ENCODE data around the gene FZD7. TPM values are rescaled to one million over a fixed set of nuclear protein-coding genes. Genes with fewer than 3 reads are reported as not detected.
A peak's percentile ranks its signal among the peaks of the same experiment; 100 is the strongest.

The FZD7 gene
- total RNA-seq, 1 donor from 2014 or later: 35.2 TPM

DNA sequence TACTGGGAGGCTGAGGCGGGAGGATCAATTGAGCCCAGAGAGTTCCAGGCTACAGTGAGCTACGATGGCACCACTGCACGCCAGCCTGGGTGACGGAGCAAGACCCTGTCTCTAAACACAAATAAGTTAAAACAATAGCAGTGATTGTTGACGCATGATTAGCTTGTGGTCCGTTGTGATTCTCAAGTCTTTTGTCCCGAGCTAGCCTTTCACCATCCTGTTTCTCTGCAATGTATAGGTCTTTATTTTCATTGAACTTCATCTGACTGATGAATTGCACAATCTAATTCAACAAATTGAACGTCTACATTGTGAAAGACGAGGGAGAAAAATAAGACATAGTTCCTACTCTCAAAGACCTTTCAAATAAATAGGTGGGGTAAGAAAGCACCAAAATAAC is 8.8 kb upstream of the FZD7 start:
- Histone ChIP-seq H3K9me3 (replicated peaks) (no peaks in the 10 kb centered on the region), H3K27me3 (ENCODE audit: low read depth) (peaks cover 15% of the 10 kb centered on the region), H3K27ac (replicated peaks) (no peak overlapping the region), H3K4me3 (no peak overlapping the region), H3K36me3 (no peaks in the 10 kb centered on the region), H3K4me1 (peaks cover 22% of the 10 kb centered on the region)
- no peak for DNase-seq
- TF ChIP-seq, protein P1, sequence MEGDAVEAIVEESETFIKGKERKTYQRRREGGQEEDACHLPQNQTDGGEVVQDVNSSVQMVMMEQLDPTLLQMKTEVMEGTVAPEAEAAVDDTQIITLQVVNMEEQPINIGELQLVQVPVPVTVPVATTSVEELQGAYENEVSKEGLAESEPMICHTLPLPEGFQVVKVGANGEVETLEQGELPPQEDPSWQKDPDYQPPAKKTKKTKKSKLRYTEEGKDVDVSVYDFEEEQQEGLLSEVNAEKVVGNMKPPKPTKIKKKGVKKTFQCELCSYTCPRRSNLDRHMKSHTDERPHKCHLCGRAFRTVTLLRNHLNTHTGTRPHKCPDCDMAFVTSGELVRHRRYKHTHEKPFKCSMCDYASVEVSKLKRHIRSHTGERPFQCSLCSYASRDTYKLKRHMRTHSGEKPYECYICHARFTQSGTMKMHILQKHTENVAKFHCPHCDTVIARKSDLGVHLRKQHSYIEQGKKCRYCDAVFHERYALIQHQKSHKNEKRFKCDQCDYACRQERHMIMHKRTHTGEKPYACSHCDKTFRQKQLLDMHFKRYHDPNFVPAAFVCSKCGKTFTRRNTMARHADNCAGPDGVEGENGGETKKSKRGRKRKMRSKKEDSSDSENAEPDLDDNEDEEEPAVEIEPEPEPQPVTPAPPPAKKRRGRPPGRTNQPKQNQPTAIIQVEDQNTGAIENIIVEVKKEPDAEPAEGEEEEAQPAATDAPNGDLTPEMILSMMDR (IDR thresholded peaks at IDR 0.05; ENCODE audit: borderline replicate concordance): no peak
- intact Hi-C loops (cut with micrococcal nuclease): no loop called here

DNA sequence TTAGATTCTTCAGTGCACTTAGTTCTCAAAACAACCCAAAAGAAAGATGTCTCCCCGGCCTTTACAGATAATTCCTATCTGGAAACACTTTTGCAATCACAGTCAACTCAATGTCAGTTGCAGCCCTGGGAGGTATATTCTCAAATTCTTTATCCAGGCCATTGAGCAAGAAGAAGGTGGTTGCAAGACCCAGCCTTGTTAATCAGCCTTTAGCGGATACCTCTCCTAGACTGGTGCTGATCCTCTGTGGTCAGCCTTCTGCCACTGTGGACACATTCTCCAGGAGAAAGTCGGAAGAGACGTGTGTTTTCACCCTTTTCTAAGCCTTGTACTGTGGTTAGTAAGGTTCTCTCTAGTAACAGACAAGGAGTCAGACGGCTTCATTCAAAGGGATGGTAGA is 7.8 kb upstream of the FZD7 start:
- H3K27ac ChIP-seq (replicated peaks): no peak overlapping the region
- no peak overlapping the region for H3K4me3 ChIP-seq
- intact Hi-C loops (cut with micrococcal nuclease): no loop called here
- peaks cover 13% of the 10 kb centered on the region for H3K27me3 ChIP-seq (ENCODE audit: low read depth)
- peaks cover 21% of the 10 kb centered on the region for H3K4me1 ChIP-seq
- TF ChIP-seq, protein P1 (IDR thresholded peaks at IDR 0.05; ENCODE audit: borderline replicate concordance): no peak
- DNase-seq: no peak
- no peaks in the 10 kb centered on the region for H3K9me3 ChIP-seq (replicated peaks)
- H3K36me3 ChIP-seq: no peaks in the 10 kb centered on the region

DNA sequence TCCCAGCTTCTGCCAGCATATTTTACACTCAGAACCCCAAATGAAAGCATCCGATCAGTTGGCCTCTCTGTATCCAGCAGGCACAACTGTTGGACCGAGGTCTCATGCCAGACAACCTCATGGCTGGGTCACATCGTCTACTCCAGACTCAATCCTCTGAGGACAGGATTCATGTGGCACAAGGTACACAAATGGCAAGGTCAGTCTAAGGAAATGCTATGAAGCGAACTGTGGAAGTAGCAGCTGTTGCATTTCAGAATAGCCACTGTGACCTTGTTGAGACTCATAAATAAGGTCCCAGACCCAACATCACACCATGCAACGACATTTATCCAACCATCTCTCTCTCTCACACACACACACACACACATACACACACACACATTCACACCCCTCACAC is 7.1 kb upstream of the FZD7 start:
- H3K27me3 ChIP-seq (ENCODE audit: low read depth): peaks cover 9% of the 10 kb centered on the region
- no peaks in the 10 kb centered on the region for H3K36me3 ChIP-seq
- H3K9me3 ChIP-seq (replicated peaks): no peaks in the 10 kb centered on the region
- H3K27ac ChIP-seq (replicated peaks): no peak overlapping the region
- no peak overlapping the region for H3K4me3 ChIP-seq
- peaks cover 21% of the 10 kb centered on the region for H3K4me1 ChIP-seq
- intact Hi-C loops (cut with micrococcal nuclease): no loop called here
- TF ChIP-seq, protein P1 (IDR thresholded peaks at IDR 0.05; ENCODE audit: borderline replicate concordance): no peak
- no peak for DNase-seq

DNA sequence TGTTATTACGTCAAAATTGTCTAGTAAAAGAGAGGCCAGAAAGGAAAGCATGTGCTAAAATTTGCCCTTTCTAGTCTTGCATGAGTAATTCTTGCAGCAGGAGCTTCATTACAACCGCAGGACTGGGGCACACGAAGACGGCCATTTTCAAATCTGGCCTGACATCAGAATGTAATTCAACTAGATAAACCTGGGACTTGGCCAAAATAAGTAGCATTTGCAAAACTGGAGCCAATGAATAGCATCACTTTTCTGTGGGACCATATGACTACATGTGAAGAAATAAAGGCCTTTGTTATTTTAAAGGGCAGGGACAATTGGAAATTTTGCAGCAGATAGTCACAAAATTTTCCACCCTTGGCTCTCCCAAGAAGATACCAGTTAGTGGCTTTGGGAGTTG is 3.0 kb upstream of the FZD7 start:
- H3K27ac ChIP-seq (replicated peaks): peak overlapping the region; percentile 17
- no peaks in the 10 kb centered on the region for H3K36me3 ChIP-seq
- TF ChIP-seq, protein P1 (IDR thresholded peaks at IDR 0.05; ENCODE audit: borderline replicate concordance): no peak
- H3K4me3 ChIP-seq: no peak overlapping the region
- H3K9me3 ChIP-seq (replicated peaks): no peaks in the 10 kb centered on the region
- peaks cover 31% of the 10 kb centered on the region for H3K27me3 ChIP-seq (ENCODE audit: low read depth)
- no peak for DNase-seq
- intact Hi-C loops (cut with micrococcal nuclease): no loop called here
- H3K4me1 ChIP-seq: peaks cover 44% of the 10 kb centered on the region

DNA sequence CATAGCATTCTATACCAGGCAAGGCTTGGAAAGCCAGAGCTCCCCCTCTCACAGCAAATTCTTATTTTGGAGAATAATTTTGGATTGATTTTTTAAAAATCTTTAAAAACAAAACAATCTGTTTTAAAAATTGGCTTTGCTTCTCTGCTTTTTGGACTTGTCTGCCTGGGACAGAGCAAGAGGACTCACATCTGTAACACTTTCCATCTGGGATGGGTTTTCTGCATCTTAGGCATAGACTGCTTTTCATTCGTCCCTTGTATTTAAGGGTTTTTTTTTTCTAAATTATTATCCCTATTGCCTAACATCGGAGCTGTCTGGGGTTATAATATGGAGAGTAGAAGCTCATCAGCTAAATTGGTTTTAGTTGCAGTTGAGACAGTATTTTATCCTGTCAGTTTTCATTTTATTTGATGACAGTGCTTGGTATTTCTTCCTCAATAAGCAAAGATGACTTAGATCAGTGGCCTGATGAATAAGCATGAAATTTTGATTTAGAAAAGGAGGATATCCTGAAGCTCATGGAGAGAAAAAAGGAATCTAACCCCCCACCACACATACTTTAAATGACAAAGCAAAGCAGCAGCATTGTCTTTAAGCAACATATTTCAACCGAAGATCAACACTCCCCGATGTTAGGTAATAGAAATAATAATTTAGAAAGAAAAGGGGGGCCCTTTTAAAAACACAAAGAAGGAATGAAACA is 2.3 kb upstream of the FZD7 start:
- peak overlapping the region; percentile 98 for H3K27ac ChIP-seq (replicated peaks)
- peaks cover 34% of the 10 kb centered on the region for H3K27me3 ChIP-seq (ENCODE audit: low read depth)
- DNase-seq: no peak
- no peaks in the 10 kb centered on the region for H3K9me3 ChIP-seq (replicated peaks)
- peaks cover 50% of the 10 kb centered on the region for H3K4me1 ChIP-seq
- intact Hi-C loops (cut with micrococcal nuclease): no loop called here
- TF ChIP-seq, protein P1 (IDR thresholded peaks at IDR 0.05; ENCODE audit: borderline replicate concordance): no peak
- peak overlapping the region; percentile 87 for H3K4me3 ChIP-seq
- no peaks in the 10 kb centered on the region for H3K36me3 ChIP-seq
